ENCODE measurements around the gene DCXR. TPM values are rescaled to one million over a fixed set of nuclear protein-coding genes. Genes with fewer than 3 reads are reported as not detected.

DCXR gene
- total and polyA plus RNA-seq, 2 donors (not counting 1 experiment from before 2014, with no cell fraction given), result 63.9 to 143 TPM

- no peak for DNase-seq
- Histone ChIP-seq H3K4me2 (replicated peaks; ENCODE audit: low read depth, low read length, poor library complexity, severe bottlenecking) (no peak overlapping the region), H3K79me2 (ENCODE audit: control insufficient read depth, insufficient read depth, low read length) (no peaks in the 10 kb centered on the region), H2AFZ (ENCODE audit: insufficient read depth, low read depth, low read length, poor library complexity, severe bottlenecking) (no peak overlapping the region), H3K36me3 (replicated peaks in 1 of 2; ENCODE audit: control extremely low read depth in 1 of 2, control insufficient read depth in 1 of 2, extremely low read depth in 1 of 2, insufficient read depth in 2 of 2, low read length in 1 of 2) (peaks cover 0 to 5% of the 10 kb centered on the region in 2 experiments), H3K4me1 (ENCODE audit: control insufficient read depth in 2 of 2, insufficient read depth in 2 of 2, low read length in 2 of 2) (no peaks in the 10 kb centered on the region), H3K4me3 (ENCODE audit: control extremely low read depth in 1 of 5, extremely low read depth in 1 of 5, insufficient read depth in 1 of 5, low read depth in 2 of 5, low read length in 4 of 5) (no peak overlapping the region), H4K20me1 (ENCODE audit: control insufficient read depth, insufficient read depth, low read length, poor library complexity, severe bottlenecking) (no peaks in the 10 kb centered on the region), H3K9ac (ENCODE audit: low read length) (no peak overlapping the region), H3K27ac (ENCODE audit: low read length in 2 of 2) (no peak overlapping the region), H3K9me3 (ENCODE audit: control extremely low read depth in 1 of 3, control insufficient read depth in 2 of 3, insufficient read depth in 1 of 3, low read length in 2 of 3) (no peaks in the 10 kb centered on the region), H3K27me3 (replicated peaks in 1 of 4; ENCODE audit: control extremely low read depth in 1 of 4, control insufficient read depth in 3 of 4, insufficient read depth in 4 of 4, low read length in 3 of 4) (no peaks in the 10 kb centered on the region)
- Mint-ChIP-seq H3K27ac (no peak overlapping the region), H3K9me3 (ENCODE audit: insufficient read depth) (no peaks in the 10 kb centered on the region), H3K4me1 (no peaks in the 10 kb centered on the region), H3K27me3 (no peaks in the 10 kb centered on the region), H3K4me3 (no peak overlapping the region)
- no peak for ATAC-seq (ENCODE audit: low read depth)
- CTCF ChIA-PET, result no interaction called here
- intact Hi-C loops (cut with micrococcal nuclease), result no loop called here
- TF ChIP-seq EZH2 (IDR thresholded peaks at IDR 0.05; ENCODE audit: borderline replicate concordance, insufficient read depth, low read depth, low read length, poor library complexity, severe bottlenecking) (no peak), CTCF (IDR thresholded peaks at IDR 0.05) (no peak)
- POLR2A ChIA-PET, result no interaction called here
- 87% methylated on average over 20 of the region's 20 CpGs for WGBS (ENCODE audit: insufficient coverage)
These were observed 25.2 kb downstream of the DCXR start for GRCh38 chr17:82012261-82012639.

- DNase-seq (no peak), ATAC-seq (ENCODE audit: low read depth) (no peak)
- Histone ChIP-seq H3K79me2 (ENCODE audit: control insufficient read depth, insufficient read depth, low read length) (no peaks in the 10 kb centered on the region), H3K27me3 (replicated peaks in 1 of 4; ENCODE audit: control extremely low read depth in 1 of 4, control insufficient read depth in 3 of 4, insufficient read depth in 4 of 4, low read length in 3 of 4) (no peaks in the 10 kb centered on the region), H3K4me2 (replicated peaks; ENCODE audit: low read depth, low read length, poor library complexity, severe bottlenecking) (no peak overlapping the region), H3K9ac (ENCODE audit: low read length) (no peak overlapping the region), H3K4me1 (ENCODE audit: control insufficient read depth in 2 of 2, insufficient read depth in 2 of 2, low read length in 2 of 2) (no peaks in the 10 kb centered on the region), H3K4me3 (ENCODE audit: control extremely low read depth in 1 of 5, extremely low read depth in 1 of 5, insufficient read depth in 1 of 5, low read depth in 2 of 5, low read length in 4 of 5) (no peak overlapping the region), H3K27ac (ENCODE audit: low read length in 2 of 2) (no peak overlapping the region), H3K36me3 (replicated peaks in 1 of 2; ENCODE audit: control extremely low read depth in 1 of 2, control insufficient read depth in 1 of 2, extremely low read depth in 1 of 2, insufficient read depth in 2 of 2, low read length in 1 of 2) (peaks cover 0 to 5% of the 10 kb centered on the region in 2 experiments), H3K9me3 (ENCODE audit: control extremely low read depth in 1 of 3, control insufficient read depth in 2 of 3, insufficient read depth in 1 of 3, low read length in 2 of 3) (no peaks in the 10 kb centered on the region), H4K20me1 (ENCODE audit: control insufficient read depth, insufficient read depth, low read length, poor library complexity, severe bottlenecking) (no peaks in the 10 kb centered on the region), H2AFZ (ENCODE audit: insufficient read depth, low read depth, low read length, poor library complexity, severe bottlenecking) (no peak overlapping the region)
- Mint-ChIP-seq H3K4me3 (no peak overlapping the region), H3K4me1 (no peaks in the 10 kb centered on the region), H3K9me3 (ENCODE audit: insufficient read depth) (no peaks in the 10 kb centered on the region), H3K27me3 (no peaks in the 10 kb centered on the region), H3K27ac (no peak overlapping the region)
- WGBS (ENCODE audit: insufficient coverage), result 91% methylated on average over 17 of the region's 19 CpGs
- intact Hi-C loops (cut with micrococcal nuclease), result no loop called here
- CTCF ChIA-PET, result no interaction called here
- TF ChIP-seq CTCF (IDR thresholded peaks at IDR 0.05), result no peak
- no peak for TF ChIP-seq EZH2 (IDR thresholded peaks at IDR 0.05; ENCODE audit: borderline replicate concordance, insufficient read depth, low read depth, low read length, poor library complexity, severe bottlenecking)
- POLR2A ChIA-PET, result no interaction called here
These were observed 25.8 kb downstream of the DCXR start for GRCh38 chr17:82011617-82012187.

Measured in B cell (primary cell).